ENCODE data around the gene LDOC1. TPM values are rescaled to one million over a fixed set of nuclear protein-coding genes. Genes with fewer than 3 reads are reported as not detected.

LDOC1 gene
- total RNA-seq (10 to 100 TPM in 3 of 7 donors, 1 to 10 TPM in 4; 3.7 to 17.3 (median 10.0) TPM), polyA plus RNA-seq (10 to 100 TPM; 11.4 to 19.9 (median 12.1) TPM)
- long read RNA-seq, donor 1, transcript LDOC1-201 (1 exons, 1,381 nt): major isoform, 22 of 22 reads
- long read RNA-seq, donor 1, partial matches to known transcripts: 0 of 22 reads
- long read RNA-seq, donor 1, other reads (novel, unspliced or antisense): 0 of 22 reads
- long read RNA-seq, donor 2, transcript LDOC1-201 (1 exons, 1,381 nt): major isoform, 35 of 35 reads
- long read RNA-seq, donor 2, partial matches to known transcripts: 0 of 35 reads
- long read RNA-seq, donor 2, other reads (novel, unspliced or antisense): 0 of 35 reads

DNA sequence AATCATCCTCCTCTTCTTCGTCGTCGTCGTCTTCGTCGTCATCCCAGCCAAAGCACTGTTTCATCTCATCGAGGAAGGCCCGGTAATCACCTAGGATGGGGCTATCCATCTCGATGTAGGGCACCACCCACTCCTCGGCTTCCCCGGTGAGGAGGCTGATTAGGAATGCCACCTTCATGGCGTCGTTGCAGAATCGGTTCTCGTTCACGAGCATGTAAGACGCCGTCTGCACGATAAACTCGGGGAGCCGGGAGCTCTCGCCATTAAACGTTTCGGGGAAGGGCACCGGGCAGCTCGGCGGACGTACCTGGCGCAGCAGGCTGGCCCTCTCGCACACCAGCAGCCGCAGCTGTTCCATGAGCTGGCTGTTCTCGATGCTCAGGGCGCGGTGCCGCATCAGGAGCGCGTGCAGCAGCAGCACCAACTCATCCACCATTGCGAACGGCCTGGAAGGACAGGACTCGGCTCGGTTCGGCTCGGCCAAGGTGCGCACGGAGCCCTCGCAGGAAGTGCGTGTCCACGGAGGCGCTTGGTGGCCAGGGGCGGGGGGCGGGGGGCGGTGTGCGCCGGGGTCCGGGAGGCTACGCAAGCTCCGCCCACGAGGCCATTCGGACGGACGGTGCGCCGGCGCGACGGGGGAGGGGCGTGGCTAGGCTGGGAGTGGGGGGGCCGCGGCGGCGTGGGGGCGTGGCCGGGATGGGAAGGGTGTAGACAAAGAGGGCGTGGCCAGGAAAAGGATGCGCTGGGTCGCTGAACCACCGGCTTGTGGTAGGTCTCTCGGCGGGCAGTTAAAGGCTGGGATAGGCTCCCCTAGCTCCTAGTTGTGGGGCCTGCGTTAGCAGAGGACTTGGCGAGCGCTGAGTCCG, at the start of gene LDOC1:
LDOC1 (minus strand) TSS at position 544 of the 866 bp plus-strand sequence; CDS start at position 436, 108 bp downstream.
- Histone ChIP-seq H3K4me1 (no peaks in the 10 kb centered on the region), H3K27ac (peak within 1 kb of the TSS in 2 of 8 donors; percentile 37 to 40), H3K36me3 (no peaks in the 10 kb centered on the region), H3K4me3 (peak within 1 kb of the TSS; percentile 37 to 77 (median 42)), H3K27me3 (replicated peaks in 1 of 7) (peaks cover 0 to 13% (median 0%) of the 10 kb centered on the region in 7 donors), H3K9me3 (no peaks in the 10 kb centered on the region)
- WGBS, 5 donors: 1 to 31% (median 4%) methylated on average over 7 to 80 of the region's 83 CpGs
- DNase-seq: peak; percentile 89
- intact Hi-C loops (cut with DNase I; ENCODE audit: low total_unique reads): no loop called here
- TF ChIP-seq POLR2AphosphoS5 (IDR thresholded peaks at IDR 0.05) (peak in 2 of 3 donors; percentile 53 to 55), POLR2A (IDR thresholded peaks at IDR 0.05) (no peak)
- TF ChIP-seq, protein P1, sequence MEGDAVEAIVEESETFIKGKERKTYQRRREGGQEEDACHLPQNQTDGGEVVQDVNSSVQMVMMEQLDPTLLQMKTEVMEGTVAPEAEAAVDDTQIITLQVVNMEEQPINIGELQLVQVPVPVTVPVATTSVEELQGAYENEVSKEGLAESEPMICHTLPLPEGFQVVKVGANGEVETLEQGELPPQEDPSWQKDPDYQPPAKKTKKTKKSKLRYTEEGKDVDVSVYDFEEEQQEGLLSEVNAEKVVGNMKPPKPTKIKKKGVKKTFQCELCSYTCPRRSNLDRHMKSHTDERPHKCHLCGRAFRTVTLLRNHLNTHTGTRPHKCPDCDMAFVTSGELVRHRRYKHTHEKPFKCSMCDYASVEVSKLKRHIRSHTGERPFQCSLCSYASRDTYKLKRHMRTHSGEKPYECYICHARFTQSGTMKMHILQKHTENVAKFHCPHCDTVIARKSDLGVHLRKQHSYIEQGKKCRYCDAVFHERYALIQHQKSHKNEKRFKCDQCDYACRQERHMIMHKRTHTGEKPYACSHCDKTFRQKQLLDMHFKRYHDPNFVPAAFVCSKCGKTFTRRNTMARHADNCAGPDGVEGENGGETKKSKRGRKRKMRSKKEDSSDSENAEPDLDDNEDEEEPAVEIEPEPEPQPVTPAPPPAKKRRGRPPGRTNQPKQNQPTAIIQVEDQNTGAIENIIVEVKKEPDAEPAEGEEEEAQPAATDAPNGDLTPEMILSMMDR (IDR thresholded peaks at IDR 0.05 in 8 of 11, conservative IDR thresholded peaks at IDR 0.05 in 3 of 11): no peak

DNA sequence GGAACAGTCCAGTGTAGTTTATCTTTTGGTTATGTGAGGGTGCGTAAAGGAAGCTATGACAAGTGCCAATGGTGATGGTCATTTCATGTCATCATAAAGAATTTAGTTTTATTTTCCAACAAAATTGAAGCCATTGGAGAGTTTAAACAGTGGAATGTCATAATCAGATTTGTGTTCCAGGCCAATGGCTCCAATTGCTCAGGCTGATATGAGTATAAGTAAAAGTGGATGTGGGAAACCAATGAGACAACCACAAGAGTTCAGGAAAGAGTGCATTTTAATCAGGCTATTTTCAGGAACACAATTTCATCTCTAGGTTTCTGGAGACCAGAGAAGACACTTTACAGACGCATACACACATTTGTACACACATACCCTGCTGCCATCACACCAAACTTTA, 44.7 kb upstream of the LDOC1 start:
- TF ChIP-seq POLR2A (IDR thresholded peaks at IDR 0.05): no peak
- no peak for TF ChIP-seq POLR2AphosphoS5 (IDR thresholded peaks at IDR 0.05)
- TF ChIP-seq, protein P1 (IDR thresholded peaks at IDR 0.05 in 8 of 11, conservative IDR thresholded peaks at IDR 0.05 in 3 of 11): no peak
- Histone ChIP-seq H3K4me1 (no peaks in the 10 kb centered on the region), H3K36me3 (no peaks in the 10 kb centered on the region), H3K27ac (no peak overlapping the region), H3K27me3 (replicated peaks in 1 of 7) (no peaks in the 10 kb centered on the region), H3K9me3 (peaks cover 0 to 6% (median 0%) of the 10 kb centered on the region in 8 donors), H3K4me3 (no peak overlapping the region)
- no peak for DNase-seq
- WGBS, 5 donors: 74 to 90% (median 87%) methylated on average over 2 of the region's 2 CpGs
- intact Hi-C loops (cut with DNase I; ENCODE audit: low total_unique reads): no loop called here

DNA sequence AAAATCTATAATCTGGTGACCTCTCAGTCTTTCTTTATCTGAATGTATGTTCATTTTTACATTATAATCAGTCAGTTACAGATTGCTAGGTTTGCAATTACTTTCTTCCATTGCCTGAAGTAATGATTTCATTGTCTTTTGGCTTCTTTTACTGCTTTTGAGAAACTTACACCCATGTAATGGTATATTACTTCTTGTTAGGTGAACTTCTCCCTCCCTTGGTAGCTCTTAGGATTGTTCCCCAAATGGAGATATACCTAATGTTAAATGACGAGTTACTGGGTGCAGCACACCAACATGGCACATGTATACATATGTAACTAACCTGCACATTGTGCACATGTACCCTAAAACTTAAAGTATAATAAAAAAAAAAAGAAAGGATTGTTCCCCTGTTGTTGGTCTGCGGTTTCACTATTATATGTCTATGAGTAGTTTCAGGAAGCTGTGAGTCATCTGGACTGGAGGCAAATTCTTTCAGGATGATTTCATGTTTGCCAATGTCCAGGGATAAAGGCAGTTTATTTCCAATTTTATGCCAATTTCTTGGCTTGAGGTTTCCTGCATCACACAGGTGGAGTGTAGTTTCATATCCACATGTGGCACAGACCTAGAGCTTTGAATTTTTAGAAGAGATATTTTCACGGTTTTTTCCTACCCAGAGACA, 43.5 kb upstream of the LDOC1 start:
- H3K27ac ChIP-seq: no peak overlapping the region
- H3K36me3 ChIP-seq: no peaks in the 10 kb centered on the region
- TF ChIP-seq POLR2A (IDR thresholded peaks at IDR 0.05): no peak
- TF ChIP-seq, protein P1 (IDR thresholded peaks at IDR 0.05 in 8 of 11, conservative IDR thresholded peaks at IDR 0.05 in 3 of 11): no peak
- no peak for TF ChIP-seq POLR2AphosphoS5 (IDR thresholded peaks at IDR 0.05)
- H3K27me3 ChIP-seq (replicated peaks in 1 of 7): no peaks in the 10 kb centered on the region
- H3K9me3 ChIP-seq: peaks cover 0 to 6% (median 0%) of the 10 kb centered on the region in 8 donors
- intact Hi-C loops (cut with DNase I; ENCODE audit: low total_unique reads): no loop called here
- H3K4me3 ChIP-seq: no peak overlapping the region
- DNase-seq: no peak
- H3K4me1 ChIP-seq: no peaks in the 10 kb centered on the region
- 56 to 81% (median 69%) methylated on average over 3 of the region's 3 CpGs for WGBS, 5 donors

Data from spleen (tissue), 13 donors.